Adrenal gland (tissue), 12 donors: Measurements from ENCODE around the gene USE1. TPM values are rescaled to one million over a fixed set of nuclear protein-coding genes. Genes with fewer than 3 reads are reported as not detected.

ENCODE experiments used
- DNase-seq, 7 donors: peaks; one replicate each; pipeline ENCODE4 v3.0.0-alpha.2; 2019 to 2020
- H3K27ac ChIP-seq, 5 donors: fragments of 200-600 bp; sonication (generic) in 4 of 5; 1 replicate in 3 of 5; 2 replicates in 2 of 5; pipeline versions ENCODE4 v1.5.1 to v1.8.0; 2016 to 2020; ENCODE audit warnings: mild to moderate bottlenecking in 1 of 5
- H3K27me3 ChIP-seq: fragments of 200-600 bp; 2 replicates; pipeline ENCODE4 v1.8.0; 2021
- H3K36me3 ChIP-seq, 2 donors: fragments of 200-600 bp; replicated peaks in 1 of 2; 1 replicate in 1 of 2; 2 replicates in 1 of 2; pipeline versions ENCODE4 v1.5.1 to v1.8.0; 2018 to 2022
- H3K4me1 ChIP-seq, 2 donors: fragments of 200-600 bp; replicated peaks in 1 of 2; 1 replicate in 1 of 2; 2 replicates in 1 of 2; pipeline versions ENCODE4 v1.5.1 to v1.8.0; 2018 to 2021
- H3K4me3 ChIP-seq, 4 donors: fragments of 200-600 bp; sonication (generic) in 3 of 4; one replicate each; pipeline ENCODE4 v1.5.1; 2016 to 2018
- H3K9me3 ChIP-seq, 3 donors: fragments of 200-600 bp; sonication (generic) in 1 of 3; replicated peaks in 1 of 3; 1 replicate in 2 of 3; 2 replicates in 1 of 3; pipeline versions ENCODE4 v1.5.1 to v1.8.0; 2016 to 2021
- CTCF ChIP-seq, 6 experiments: fragments of 450-650 bp in 4 of 6; fragments of 200-600 bp in 2 of 6; sonication (generic) in 1 of 6; IDR thresholded peaks; 1 replicate in 5 of 6; 2 replicates in 1 of 6; pipeline versions ENCODE4 v1.5.1 to v1.8.0; 2016 to 2021; ENCODE audit warnings: antibody characterized with exemption in 6 of 6, mild to moderate bottlenecking in 2 of 6, moderate library complexity in 1 of 6
- POLR2A ChIP-seq, 2 donors: fragments of 450-650 bp; IDR thresholded peaks; one replicate each; pipeline ENCODE4 v1.6.1; 2017; ENCODE audit warnings: antibody characterized with exemption in 2 of 2, mild to moderate bottlenecking in 2 of 2, moderate library complexity in 1 of 2
- WGBS, 4 donors: extraction: QIAGEN DNeasy Blood & Tissue Kit in 2 of 4; methylation state at CpG; one replicate each; pipeline versions ENCODE4 v1.1.5 to v1.1.7; 2013 to 2017; 5-methylcytosine and 5-hydroxymethylcytosine counted together
- intact Hi-C, 2 donors: fragments of 100-400 bp; cut with DNase I; formaldehyde crosslinking; loops; one replicate each; pipeline versions ENCODE4 v1.14.1 to v1.15.0; 2022 to 2023
- polyA plus RNA-seq, 3 donors: library from polyadenylated mRNA; stranded (reverse); fragments of 200-250 nt in 2 of 3; fragments of 350-450 nt in 1 of 3; fragmentation: Illumina TruSeq in 1 of 3; extraction: RNeasy Lipid Tissue Mini Kit (QIAGEN cat#74804) in 1 of 3; gene quantifications; one replicate each; pipeline ENCODE4 v1.2.3, GENCODE V29; 2013 to 2014
- total RNA-seq, 9 donors: library from RNA; depleted of rRNA in 4 of 9; stranded (reverse); fragments of >200 nt in 4 of 9; fragments of 120-200 nt in 1 of 9; fragmentation: NEBNext Ultra II Directional in 1 of 9; extraction: Animal tissue kit (Norgen Biotek cat#: 25700) in 1 of 9; gene quantifications; one replicate each; pipeline versions ENCODE4 v1.1.0 to v1.2.4, GENCODE V29; 2013 to 2023
- donor health status: healthy with polysubstance abuse.
- donor health status: Bipolar disorder and iron deficiency.
- donor health status: DM: yes; HTN: yes; CAD: no.
- donor health status: DM: no; HTN: no; CAD: no.
- donor health status: DM: no; HTN: no; CAD: no.
- donor health status: DM: yes; HTN: yes; CAD: no.

The USE1 gene
- total and polyA plus RNA-seq, 12 donors: 23.7 to 87.8 (median 44.7) TPM

GRCh38 chr19:17171874-17172273, 43.3 kb upstream of the USE1 start:
- Histone ChIP-seq H3K27me3 (no peaks in the 10 kb centered on the region), H3K4me1 (no peaks in the 10 kb centered on the region), H3K36me3 (peaks cover 0 to 77% of the 10 kb centered on the region in 2 donors), H3K9me3 (no peaks in the 10 kb centered on the region), H3K4me3 (no peak overlapping the region), H3K27ac (no peak overlapping the region)
- TF ChIP-seq CTCF (IDR thresholded peaks at IDR 0.05) (no peak), POLR2A (IDR thresholded peaks at IDR 0.05) (no peak)
- 86 to 92% (median 90%) methylated on average over 8 of the region's 8 CpGs for WGBS, 4 donors
- no peak for DNase-seq
- intact Hi-C loops: no loop called here

GRCh38 chr19:17172624-17173345, 42.4 kb upstream of the USE1 start:
- TF ChIP-seq POLR2A (IDR thresholded peaks at IDR 0.05) (no peak), CTCF (IDR thresholded peaks at IDR 0.05) (no peak)
- intact Hi-C loops: no loop called here
- Histone ChIP-seq H3K9me3 (no peaks in the 10 kb centered on the region), H3K4me3 (no peak overlapping the region), H3K4me1 (no peaks in the 10 kb centered on the region), H3K27me3 (no peaks in the 10 kb centered on the region), H3K27ac (no peak overlapping the region), H3K36me3 (peaks cover 0 to 81% of the 10 kb centered on the region in 2 donors)
- 80 to 93% (median 92%) methylated on average over 21 to 33 of the region's 33 CpGs for WGBS, 4 donors
- no peak for DNase-seq

GRCh38 chr19:17178291-17178690, 36.9 kb upstream of the USE1 start:
- Histone ChIP-seq H3K36me3 (peaks cover 0 to 67% of the 10 kb centered on the region in 2 donors), H3K9me3 (no peaks in the 10 kb centered on the region), H3K27ac (no peak overlapping the region), H3K4me1 (no peaks in the 10 kb centered on the region), H3K4me3 (no peak overlapping the region), H3K27me3 (no peaks in the 10 kb centered on the region)
- no peak for DNase-seq
- WGBS, 4 donors: 90 to 96% (median 94%) methylated on average over 10 of the region's 10 CpGs
- TF ChIP-seq POLR2A (IDR thresholded peaks at IDR 0.05) (no peak), CTCF (IDR thresholded peaks at IDR 0.05) (no peak)
- intact Hi-C loops: no loop called here

GRCh38 chr19:17180997-17181702, 34.0 kb upstream of the USE1 start:
- H3K4me1 ChIP-seq: no peaks in the 10 kb centered on the region
- no peak overlapping the region for H3K27ac ChIP-seq
- 82 to 83% (median 82%) methylated on average over 18 to 22 of the region's 22 CpGs for WGBS, 4 donors
- TF ChIP-seq POLR2A (IDR thresholded peaks at IDR 0.05): no peak
- TF ChIP-seq CTCF (IDR thresholded peaks at IDR 0.05): no peak
- intact Hi-C loops: no loop called here
- H3K36me3 ChIP-seq: peaks cover 0 to 63% of the 10 kb centered on the region in 2 donors
- no peaks in the 10 kb centered on the region for H3K9me3 ChIP-seq
- no peaks in the 10 kb centered on the region for H3K27me3 ChIP-seq
- DNase-seq: no peak
- no peak overlapping the region for H3K4me3 ChIP-seq
